ENCODE measurements around the gene CENPV.
"Not testable (repeated sequence)": the region's sequence is repeated elsewhere in the genome, so short reads cannot be mapped to it uniquely, and the experiment has no call there.

CENPV gene

GRCh38 chr17:16314859-16315258, 38.4 kb downstream of the CENPV start:
- no peak overlapping the region for H3K4me3 ChIP-seq
- no peaks in the 10 kb centered on the region for H3K36me3 ChIP-seq (ENCODE audit: insufficient read depth, low read length)
- no peak for TF ChIP-seq FOXP2 (optimal IDR thresholded peaks at IDR 0.05; ENCODE audit: control extremely low read depth, extremely low read length, insufficient read depth)
- no peak for TF ChIP-seq POLR2AphosphoS5 (IDR thresholded peaks at IDR 0.05; ENCODE audit: borderline replicate concordance, low read depth, low read length)
- no peak for TF ChIP-seq EZH2 (IDR thresholded peaks at IDR 0.05)
- H3K9me3 ChIP-seq (ENCODE audit: low read depth, low read length), result no peaks in the 10 kb centered on the region
- DNase-seq (ENCODE audit: low read depth, low spot score), result no peak
- no peak overlapping the region for H3K9ac ChIP-seq (ENCODE audit: insufficient read length)
- H3K27ac ChIP-seq, result no peak overlapping the region

DNA sequence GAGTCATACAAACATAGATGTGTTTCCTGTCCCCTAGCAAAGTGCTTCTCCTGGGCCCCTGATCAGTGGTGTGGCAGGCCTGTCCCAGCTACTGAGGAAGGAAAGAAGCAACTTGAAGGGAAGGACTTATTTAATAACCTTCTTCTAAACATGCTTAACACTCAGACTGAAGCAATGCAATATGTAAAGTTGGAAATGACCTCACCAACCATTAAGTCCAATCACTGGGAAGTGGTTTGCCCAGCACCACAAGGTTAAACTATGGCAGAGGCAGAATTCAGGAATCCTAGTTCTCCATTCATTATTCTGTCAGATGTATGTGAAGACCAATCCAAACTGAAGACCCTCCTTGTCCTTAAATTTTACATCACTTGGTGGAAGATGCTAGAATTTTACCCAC, 39.1 kb downstream of the CENPV start:
- Histone ChIP-seq H3K9me3 (ENCODE audit: low read depth, low read length) (no peaks in the 10 kb centered on the region), H3K4me3 (no peak overlapping the region), H3K9ac (ENCODE audit: insufficient read length) (no peak overlapping the region), H3K36me3 (ENCODE audit: insufficient read depth, low read length) (no peaks in the 10 kb centered on the region), H3K27ac (no peak overlapping the region)
- no peak for DNase-seq (ENCODE audit: low read depth, low spot score)
- TF ChIP-seq FOXP2 (optimal IDR thresholded peaks at IDR 0.05; ENCODE audit: control extremely low read depth, extremely low read length, insufficient read depth) (no peak), EZH2 (IDR thresholded peaks at IDR 0.05) (no peak), POLR2AphosphoS5 (IDR thresholded peaks at IDR 0.05; ENCODE audit: borderline replicate concordance, low read depth, low read length) (no peak)

DNA sequence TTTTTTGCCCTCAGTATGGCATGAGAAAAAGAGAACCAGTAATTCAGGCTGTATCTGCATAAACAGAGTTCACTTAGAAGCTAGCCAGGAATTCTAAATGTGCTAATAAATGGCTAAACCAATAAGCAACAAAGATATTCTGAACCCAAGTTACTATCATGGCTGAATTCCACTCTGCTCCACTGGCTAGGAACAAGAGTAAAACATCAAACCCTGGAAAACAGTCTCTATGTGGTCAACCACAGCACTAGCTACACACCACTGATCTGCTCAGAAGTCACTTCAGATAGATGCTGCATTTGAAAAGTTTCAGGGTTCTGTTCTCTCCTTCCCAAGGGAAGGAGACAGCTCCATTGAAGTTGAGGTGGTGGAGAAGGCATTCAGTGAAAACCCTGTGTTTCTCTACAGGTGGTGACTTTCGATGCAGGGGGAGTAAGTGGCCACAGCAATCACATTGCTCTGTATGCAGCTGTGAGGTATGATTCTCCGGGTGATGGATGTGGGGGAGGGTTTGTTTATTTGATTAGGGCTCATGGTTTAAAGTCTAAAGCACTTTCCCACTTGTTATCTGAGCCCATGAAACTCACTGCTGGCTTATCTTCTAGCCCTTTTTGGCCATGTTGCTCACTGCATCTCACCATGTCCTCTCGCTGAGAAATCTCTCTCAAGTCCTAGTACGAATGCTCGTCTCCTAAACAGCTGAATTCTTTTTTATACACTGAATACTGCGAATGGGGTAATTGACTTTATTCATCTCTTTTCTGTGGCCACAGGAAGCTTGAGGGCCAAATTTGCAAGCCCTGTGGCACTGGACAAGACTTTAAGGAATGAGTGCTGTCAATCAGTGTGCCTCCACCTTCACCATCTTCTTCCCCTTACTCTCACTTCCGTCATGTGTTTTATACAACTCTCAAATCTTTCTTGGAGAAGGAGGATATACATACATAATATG, 39.9 kb downstream of the CENPV start:
- Histone ChIP-seq H3K9ac (ENCODE audit: insufficient read length) (no peak overlapping the region), H3K27ac (no peak overlapping the region), H3K4me3 (no peak overlapping the region), H3K9me3 (ENCODE audit: low read depth, low read length) (no peaks in the 10 kb centered on the region), H3K36me3 (ENCODE audit: insufficient read depth, low read length) (no peaks in the 10 kb centered on the region)
- no peak for TF ChIP-seq POLR2AphosphoS5 (IDR thresholded peaks at IDR 0.05; ENCODE audit: borderline replicate concordance, low read depth, low read length)
- TF ChIP-seq EZH2 (IDR thresholded peaks at IDR 0.05), result no peak
- no peak for TF ChIP-seq FOXP2 (optimal IDR thresholded peaks at IDR 0.05; ENCODE audit: control extremely low read depth, extremely low read length, insufficient read depth)
- DNase-seq (ENCODE audit: low read depth, low spot score), result no peak

DNA sequence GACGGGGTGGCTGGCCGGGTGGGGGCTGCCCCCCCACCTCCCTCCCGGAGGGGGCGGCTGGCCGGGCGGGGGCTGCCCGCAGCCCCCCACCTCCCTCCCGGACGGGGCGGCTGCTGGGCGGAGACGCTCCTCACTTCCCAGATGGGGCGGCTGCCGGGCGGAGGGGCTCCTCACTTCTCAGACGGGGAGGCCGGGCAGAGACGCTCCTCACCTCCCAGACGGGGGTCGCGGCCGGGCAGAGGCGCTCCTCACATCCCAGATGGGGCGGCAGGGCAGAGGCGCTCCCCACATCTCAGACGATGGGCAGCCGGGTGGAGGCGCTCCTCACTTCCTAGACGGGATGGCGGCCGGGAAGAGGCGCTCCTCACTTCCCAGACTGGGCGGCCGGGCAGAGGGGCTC, 41.2 kb downstream of the CENPV start:
- not testable (repeated sequence) for H3K36me3 ChIP-seq (ENCODE audit: insufficient read depth, low read length); DNase-seq (ENCODE audit: low read depth, low spot score); H3K9me3 ChIP-seq (ENCODE audit: low read depth, low read length); H3K4me3 ChIP-seq; H3K9ac ChIP-seq (ENCODE audit: insufficient read length); H3K27ac ChIP-seq

DNA sequence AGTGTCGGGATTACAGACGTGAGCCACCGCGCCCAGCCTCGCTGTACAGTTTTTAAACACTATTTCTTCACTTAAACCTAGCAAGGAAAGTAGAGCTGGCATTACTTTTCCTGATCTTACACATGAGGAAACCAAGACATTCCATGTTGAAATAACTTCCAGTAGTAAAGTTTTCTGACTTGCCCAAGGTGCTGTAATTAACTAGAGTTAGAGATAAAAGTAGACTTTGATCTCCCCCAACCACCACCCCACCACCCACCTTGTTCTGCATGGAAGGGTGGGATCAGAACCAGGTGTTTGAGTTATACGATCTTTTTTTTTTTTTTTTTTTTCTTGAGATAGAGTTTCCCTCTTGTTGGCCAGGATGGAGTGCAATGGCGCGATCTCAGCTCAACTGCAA, 47.1 kb downstream of the CENPV start:
- DNase-seq (ENCODE audit: low read depth, low spot score), result no peak
- H3K4me3 ChIP-seq, result no peak overlapping the region
- no peak for TF ChIP-seq FOXP2 (optimal IDR thresholded peaks at IDR 0.05; ENCODE audit: control extremely low read depth, extremely low read length, insufficient read depth)
- no peak for TF ChIP-seq EZH2 (IDR thresholded peaks at IDR 0.05)
- TF ChIP-seq POLR2AphosphoS5 (IDR thresholded peaks at IDR 0.05; ENCODE audit: borderline replicate concordance, low read depth, low read length), result no peak
- H3K36me3 ChIP-seq (ENCODE audit: insufficient read depth, low read length), result no peaks in the 10 kb centered on the region; the same call in 1 of the 2 replicates
- no peak overlapping the region for H3K9ac ChIP-seq (ENCODE audit: insufficient read length)
- no peaks in the 10 kb centered on the region for H3K9me3 ChIP-seq (ENCODE audit: low read depth, low read length)
- no peak overlapping the region for H3K27ac ChIP-seq

- TF ChIP-seq EZH2 (IDR thresholded peaks at IDR 0.05), result no peak
- TF ChIP-seq FOXP2 (optimal IDR thresholded peaks at IDR 0.05; ENCODE audit: control extremely low read depth, extremely low read length, insufficient read depth), result no peak
- no peak for TF ChIP-seq POLR2AphosphoS5 (IDR thresholded peaks at IDR 0.05; ENCODE audit: borderline replicate concordance, low read depth, low read length)
- H3K27ac ChIP-seq, result no peak overlapping the region
- no peaks in the 10 kb centered on the region for H3K9me3 ChIP-seq (ENCODE audit: low read depth, low read length)
- DNase-seq (ENCODE audit: low read depth, low spot score), result no peak
- H3K9ac ChIP-seq (ENCODE audit: insufficient read length), result no peak overlapping the region
- no peak overlapping the region for H3K4me3 ChIP-seq
- H3K36me3 ChIP-seq (ENCODE audit: insufficient read depth, low read length), result no peaks in the 10 kb centered on the region; the same call in 1 of the 2 replicates
Measured at GRCh38 chr17:16304830-16305229, 48.4 kb downstream of the CENPV start.

GRCh38 chr17:16302856-16303255, 50.4 kb downstream of the CENPV start:
- Histone ChIP-seq H3K4me3 (no peak overlapping the region), H3K9ac (ENCODE audit: insufficient read length) (no peak overlapping the region), H3K27ac (no peak overlapping the region), H3K9me3 (ENCODE audit: low read depth, low read length) (no peaks in the 10 kb centered on the region), H3K36me3 (ENCODE audit: insufficient read depth, low read length) (no peaks in the 10 kb centered on the region; the same call in 1 of the 2 replicates)
- no peak for DNase-seq (ENCODE audit: low read depth, low spot score)
- no peak for TF ChIP-seq EZH2 (IDR thresholded peaks at IDR 0.05)
- no peak for TF ChIP-seq POLR2AphosphoS5 (IDR thresholded peaks at IDR 0.05; ENCODE audit: borderline replicate concordance, low read depth, low read length)
- TF ChIP-seq FOXP2 (optimal IDR thresholded peaks at IDR 0.05; ENCODE audit: control extremely low read depth, extremely low read length, insufficient read depth), result no peak

GRCh38 chr17:16301963-16302855, 51.1 kb downstream of the CENPV start:
- no peaks in the 10 kb centered on the region; the same call in 1 of the 2 replicates for H3K36me3 ChIP-seq (ENCODE audit: insufficient read depth, low read length)
- no peaks in the 10 kb centered on the region for H3K9me3 ChIP-seq (ENCODE audit: low read depth, low read length)
- no peak for DNase-seq (ENCODE audit: low read depth, low spot score)
- no peak overlapping the region for H3K9ac ChIP-seq (ENCODE audit: insufficient read length)
- H3K4me3 ChIP-seq, result no peak overlapping the region
- H3K27ac ChIP-seq, result no peak overlapping the region
- no peak for TF ChIP-seq EZH2 (IDR thresholded peaks at IDR 0.05)
- no peak for TF ChIP-seq POLR2AphosphoS5 (IDR thresholded peaks at IDR 0.05; ENCODE audit: borderline replicate concordance, low read depth, low read length)
- no peak for TF ChIP-seq FOXP2 (optimal IDR thresholded peaks at IDR 0.05; ENCODE audit: control extremely low read depth, extremely low read length, insufficient read depth)
